Measurements from ENCODE around the gene PUS7.
"Not testable (repeated sequence)": the region's sequence is repeated elsewhere in the genome, so short reads cannot be mapped to it uniquely, and the experiment has no call there.

The PUS7 gene

DNA sequence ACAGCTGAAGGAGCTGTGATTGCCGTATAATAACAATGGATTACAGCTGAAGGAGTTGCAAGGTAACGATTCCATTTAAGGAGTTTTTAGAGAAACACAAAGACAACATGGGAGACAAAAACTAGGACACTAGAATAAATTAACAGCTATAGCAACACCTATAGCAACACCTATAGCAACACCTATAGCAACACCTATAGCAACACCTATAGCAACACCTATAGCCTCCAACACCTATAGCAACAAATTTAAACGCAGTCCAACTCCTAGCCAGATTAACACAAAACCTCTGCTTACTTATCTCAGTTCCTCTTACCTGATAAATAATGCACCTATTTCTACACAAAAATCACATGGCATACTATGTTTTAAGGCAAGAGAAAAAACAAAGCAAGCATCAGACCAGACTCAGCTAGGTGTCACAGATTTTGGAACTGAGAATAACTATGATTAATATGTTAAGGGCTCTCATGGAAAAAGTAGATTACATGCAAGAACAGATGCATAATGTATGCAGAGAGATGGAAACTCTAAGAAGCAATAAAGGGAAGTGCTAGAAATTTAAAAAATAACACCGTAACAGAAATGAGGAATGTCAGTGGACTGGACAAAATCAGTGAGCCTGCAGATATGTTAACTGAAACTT, 77.6 kb downstream of the PUS7 start:
- DNase-seq, result no peak

DNA sequence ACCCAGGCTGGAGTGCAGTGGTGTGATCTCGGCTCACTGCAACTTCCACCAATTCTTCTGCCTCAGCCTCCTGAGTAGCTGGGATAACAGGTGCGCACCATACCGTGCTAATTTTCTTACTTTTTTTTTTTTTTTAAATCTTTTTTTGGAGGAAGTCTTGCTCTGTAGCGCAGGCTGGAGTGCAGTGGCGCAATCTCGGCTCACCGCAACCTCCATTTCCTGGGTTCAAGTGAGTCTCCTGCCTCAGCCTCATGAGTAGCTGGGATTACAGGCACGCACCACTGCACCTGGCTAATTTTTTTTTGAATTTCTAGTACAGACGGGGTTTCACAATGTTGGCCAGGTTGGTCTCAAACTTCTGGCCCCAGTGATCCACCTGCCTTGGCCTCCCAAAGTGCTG, 79.9 kb downstream of the PUS7 start:
- not testable (repeated sequence) for DNase-seq

DNA sequence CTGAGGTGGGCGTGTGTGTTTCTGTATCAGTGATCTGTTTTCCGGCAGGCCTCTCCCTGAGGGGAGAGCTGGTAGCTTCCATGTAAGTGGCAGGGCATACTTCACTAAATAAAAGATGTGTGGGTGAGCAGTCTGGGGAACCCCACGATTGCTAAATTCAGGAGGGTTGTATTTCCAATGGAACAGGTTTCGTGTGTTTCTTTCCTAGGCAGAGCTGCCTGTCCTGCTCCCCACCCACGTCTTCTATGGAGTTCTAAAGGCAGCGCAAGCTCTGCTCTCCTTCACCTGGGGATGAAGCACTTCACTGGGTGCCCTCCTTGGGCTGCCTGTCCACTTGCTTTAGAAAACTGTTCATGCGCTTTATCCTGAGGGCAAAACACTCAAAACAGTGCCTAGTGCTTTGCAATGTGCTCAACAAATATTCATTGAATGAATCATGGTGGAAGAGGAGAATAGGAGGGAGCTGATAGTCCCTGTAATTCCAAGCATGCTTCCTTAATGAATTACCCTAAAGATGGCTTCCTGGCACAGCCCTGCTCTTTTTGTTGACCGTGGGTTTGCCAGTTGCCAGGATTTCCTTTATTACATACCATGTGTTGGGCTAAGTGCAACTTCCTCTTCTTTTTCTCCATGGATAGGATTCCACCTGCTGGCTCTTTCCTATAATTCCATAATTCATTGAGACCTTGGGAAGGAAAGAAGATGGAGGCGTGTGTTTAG, 82.7 kb downstream of the PUS7 start:
- DNase-seq, result peak; percentile 29

DNA sequence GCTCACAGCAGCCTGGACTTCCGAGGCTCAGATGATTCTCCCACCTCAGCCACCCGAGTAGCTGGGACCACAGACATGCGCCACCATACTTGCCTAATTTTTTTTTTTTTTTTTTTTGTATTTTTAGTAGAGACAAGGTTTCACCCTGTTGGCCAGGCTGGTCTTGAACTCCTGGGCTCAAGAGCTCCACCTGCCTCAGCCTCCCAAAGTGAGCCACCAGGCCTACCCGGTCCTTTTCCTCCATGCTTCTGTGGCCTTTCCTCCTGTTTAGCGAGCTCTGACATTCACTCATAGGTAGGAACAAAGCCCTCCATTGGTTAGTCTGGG, 83.3 kb downstream of the PUS7 start:
- DNase-seq, result no peak

DNA sequence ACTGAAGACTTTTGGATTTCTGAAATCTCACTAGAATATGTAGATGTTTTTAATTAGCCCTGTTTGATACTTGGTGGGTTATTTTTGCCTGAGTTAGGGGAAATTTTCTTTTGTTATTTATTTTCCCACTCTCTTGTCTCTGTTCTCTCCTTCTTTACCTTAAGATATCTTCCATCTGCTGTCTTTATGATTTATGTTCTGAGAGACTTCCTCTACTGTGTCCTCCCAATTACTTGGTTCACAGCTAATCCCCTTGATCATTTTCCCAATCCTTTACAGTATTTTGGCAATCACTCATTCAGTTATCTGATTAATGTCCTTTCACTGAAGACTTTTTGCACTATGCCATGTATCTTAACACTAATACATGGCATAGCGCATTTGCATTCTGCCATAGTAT, 83.8 kb downstream of the PUS7 start:
- no peak for DNase-seq

DNA sequence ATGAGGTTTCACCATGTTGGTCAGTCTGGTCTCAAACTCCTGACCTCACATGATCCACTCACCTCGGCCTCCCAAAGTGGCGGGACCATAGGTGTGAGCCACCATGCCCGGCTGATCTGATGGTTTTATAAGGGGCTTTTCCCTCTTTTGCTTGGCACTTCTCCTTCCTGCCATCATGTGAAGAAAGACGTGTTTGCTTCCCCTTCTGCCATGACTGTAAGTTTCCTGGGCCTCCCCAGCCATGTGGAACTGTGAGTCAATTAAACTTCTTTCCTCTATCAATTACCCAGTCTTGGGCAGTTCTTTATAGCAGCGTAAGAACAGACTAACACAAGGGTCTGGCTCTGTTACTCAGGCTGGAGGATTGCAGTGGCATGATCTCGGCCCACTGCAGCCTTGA, 84.7 kb downstream of the PUS7 start:
- DNase-seq, result not testable (repeated sequence)

DNA sequence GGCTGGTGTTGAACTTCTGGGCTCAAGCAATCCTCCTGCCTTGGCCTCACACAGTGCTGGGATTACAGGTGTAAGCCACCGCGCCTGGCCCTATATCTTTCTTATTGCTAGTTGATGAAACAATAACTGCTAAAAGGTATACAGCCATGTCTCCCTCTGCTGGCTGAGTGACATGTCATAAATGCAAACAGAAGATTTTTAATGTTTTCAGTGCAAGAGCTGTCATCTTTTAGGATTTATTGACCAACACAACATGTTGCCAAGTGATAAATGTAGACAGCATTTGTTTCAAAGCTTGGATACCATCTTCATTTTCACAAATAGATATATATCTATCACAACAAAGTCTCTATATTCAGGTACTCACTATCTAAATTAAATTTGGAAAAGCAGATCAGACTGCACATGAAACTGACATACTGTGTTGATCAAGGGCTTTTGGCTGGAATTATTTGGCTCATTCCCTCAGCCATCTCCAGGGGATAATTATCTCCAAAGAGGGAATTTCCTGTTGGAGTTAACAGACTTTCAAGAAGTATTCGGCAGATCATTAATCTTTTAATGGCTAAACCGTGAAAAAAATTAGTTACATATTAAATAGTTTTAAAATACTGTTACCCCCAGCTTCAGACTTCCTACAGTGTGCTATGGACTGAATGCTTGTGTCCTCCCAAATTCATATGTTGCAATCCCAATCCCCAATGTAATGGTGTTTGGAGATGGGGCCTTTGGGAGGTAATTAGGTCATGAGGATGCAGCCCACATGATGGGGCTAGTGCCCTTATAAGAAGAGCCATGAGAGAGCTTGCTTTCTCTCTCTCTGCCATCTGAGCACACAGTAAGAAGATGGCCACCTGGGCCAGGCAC, 92.1 kb downstream of the PUS7 start:
- DNase-seq, result peak; percentile 56

DNA sequence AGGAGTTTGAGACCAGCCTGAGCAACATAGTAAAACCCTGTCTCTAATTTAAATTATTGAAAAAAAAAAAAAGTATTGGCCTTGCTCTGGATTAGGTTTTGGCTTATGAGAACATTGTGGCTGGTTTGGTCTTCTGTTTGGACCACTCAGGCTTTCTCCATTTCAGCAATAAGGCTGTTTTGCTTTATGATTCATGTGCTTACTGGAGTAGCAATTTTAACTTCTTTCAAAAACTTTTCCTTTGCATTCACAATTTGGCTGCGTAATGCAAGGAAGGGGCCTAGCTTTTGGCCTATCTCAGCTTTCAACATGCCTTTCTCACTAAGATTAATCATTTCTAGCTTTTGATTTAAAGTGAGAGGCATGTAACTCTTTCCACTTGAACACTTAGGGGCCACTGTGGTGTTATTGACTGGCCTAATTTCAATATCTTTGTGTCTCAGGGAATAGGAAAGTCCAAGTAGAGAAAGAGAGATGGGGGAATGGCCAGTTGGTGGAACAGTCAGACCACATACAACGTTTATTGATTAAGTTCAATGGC, 95.4 kb downstream of the PUS7 start:
- DNase-seq, result peak; percentile 11

DNA sequence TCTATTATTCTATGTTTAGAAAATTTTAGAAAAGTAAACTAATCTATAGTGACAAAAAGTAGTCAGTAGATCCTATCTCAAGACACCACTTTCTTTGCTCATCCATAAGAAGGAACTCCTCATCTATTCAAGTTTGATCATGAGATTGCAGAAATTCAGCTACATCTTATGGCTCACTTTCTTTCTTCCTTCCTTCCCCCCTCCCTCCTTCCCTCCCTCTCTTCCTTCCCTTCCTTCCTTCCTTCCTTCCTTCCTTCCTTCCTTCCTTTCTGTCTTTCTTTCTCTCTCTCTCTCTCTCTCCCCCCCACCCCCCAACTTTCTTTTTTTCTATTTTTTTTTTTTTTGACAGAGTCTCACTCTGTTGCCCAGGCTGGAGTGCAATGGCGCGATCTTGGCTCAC, 98.1 kb downstream of the PUS7 start:
- DNase-seq, result no peak

DNA sequence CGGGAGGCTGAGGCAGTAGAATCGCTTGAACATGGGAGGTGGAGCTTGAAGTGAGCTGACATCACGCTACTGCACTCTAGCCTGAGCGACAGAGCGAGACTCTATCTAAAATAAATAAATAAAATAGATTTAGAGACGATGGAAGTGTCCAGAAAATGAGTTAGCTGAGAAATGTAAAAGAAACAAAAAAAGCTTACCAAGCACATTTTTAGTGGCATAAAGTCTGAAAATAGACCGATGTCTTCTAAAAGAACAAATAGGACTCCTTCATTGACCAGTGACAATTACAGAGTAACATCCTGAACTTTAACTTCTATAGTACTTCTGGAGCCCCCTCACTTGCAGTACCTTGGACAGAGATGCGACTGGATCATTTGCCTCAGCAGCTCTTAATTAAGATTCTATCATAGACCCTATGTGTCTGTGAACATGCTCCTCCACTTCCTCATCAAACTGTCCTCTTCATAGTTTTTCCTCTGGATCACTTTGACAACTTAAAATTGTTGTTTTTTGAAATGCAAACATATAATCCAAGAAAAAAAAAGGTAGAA, 108.1 kb downstream of the PUS7 start:
- DNase-seq, result no peak

DNA sequence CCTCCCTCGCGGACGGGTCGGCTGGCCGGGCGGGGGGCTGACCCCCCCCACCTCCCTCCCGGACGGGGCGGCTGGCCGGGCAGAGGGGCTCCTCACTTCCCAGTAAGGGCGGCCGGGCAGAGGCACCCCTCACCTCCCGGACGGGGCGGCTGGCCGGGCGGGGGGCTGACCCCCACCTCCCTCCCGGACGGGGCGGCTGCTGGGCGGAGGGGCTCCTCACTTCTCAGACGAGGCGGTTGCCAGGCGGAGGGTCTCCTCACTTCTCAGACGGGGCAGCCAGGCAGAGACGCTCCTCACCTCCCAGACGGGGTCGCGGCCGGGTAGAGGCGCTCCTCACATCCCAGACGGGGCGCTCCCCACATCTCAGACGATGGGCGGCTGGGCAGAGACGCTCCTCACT, 111.3 kb downstream of the PUS7 start:
- not testable (repeated sequence) for DNase-seq

DNA sequence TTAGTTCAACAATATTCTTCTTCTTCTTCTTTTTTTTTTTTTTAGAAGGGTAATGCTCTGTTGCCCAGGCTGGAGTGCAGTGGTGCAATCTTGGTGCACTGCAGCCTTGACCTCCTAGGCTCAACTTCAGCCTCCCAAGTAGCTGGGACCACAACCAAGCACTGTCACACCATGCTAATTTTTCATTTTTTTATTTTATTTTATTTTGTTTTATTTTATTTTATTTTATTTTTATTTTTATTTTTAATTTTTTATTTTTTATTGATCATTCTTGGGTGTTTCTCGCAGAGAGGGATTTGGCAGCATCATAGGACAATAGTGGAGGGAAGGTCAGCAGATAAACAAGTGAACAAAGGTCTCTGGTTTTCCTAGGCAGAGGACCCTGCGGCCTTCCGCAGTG, 112.3 kb downstream of the PUS7 start:
- not testable (repeated sequence) for DNase-seq

DNA sequence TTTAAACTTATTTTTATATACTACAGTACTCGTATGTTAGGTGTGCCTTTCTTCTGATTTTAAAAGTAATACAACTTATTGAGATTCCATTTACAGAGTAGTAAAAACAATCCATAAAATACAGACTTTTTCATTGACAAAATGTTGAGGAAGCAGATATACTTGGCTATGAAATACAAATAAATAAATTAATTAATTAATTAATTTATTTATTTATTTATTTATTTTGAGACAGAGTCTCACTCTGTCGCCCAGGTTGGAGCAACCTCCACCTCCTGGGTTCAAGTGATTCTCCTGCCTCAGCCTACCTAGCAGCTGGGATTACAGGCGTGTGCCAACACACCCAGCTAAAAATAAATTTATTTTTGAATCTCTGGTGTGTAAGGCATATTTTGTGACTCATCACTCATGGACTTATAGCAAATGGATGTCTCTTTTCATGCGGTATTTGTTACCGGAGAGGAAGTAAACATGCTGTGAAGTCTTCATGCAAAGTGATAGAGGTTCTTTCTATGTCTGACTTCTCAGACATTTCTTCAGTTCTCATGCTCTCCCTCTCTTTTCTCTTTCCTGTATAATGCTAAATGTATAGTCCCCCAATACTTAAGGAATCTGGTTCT, 113.2 kb downstream of the PUS7 start:
- DNase-seq, result no peak
